Progenitor cell of endocrine pancreas (in vitro differentiated cells): ENCODE results near the gene IL20. TPM values are rescaled to one million over a fixed set of nuclear protein-coding genes. Genes with fewer than 3 reads are reported as not detected.

Source experiments
- DNase-seq: peaks from one replicate; pipeline ENCODE4 v3.0.0; 2021; ENCODE audit warnings: low spot score; ENCODE audit not compliant: unreplicated experiment
- H3K27ac Mint-ChIP-seq: 2 replicates; pipeline ENCODE4 v1.8.0; 2021; ENCODE audit warnings: mild to moderate bottlenecking, moderate library complexity, mixed read lengths
- H3K27me3 Mint-ChIP-seq: 2 replicates; pipeline ENCODE4 v1.8.0; 2021; ENCODE audit warnings: mixed read lengths
- H3K36me3 Mint-ChIP-seq: 2 replicates; pipeline ENCODE4 v1.8.0; 2022; ENCODE audit warnings: mixed read lengths; ENCODE audit not compliant: insufficient read depth
- H3K4me1 Mint-ChIP-seq: 2 replicates; pipeline ENCODE4 v1.8.0; 2021; ENCODE audit warnings: low read depth, mixed read lengths
- H3K4me3 Mint-ChIP-seq: 2 replicates; pipeline ENCODE4 v1.8.0; 2021; ENCODE audit warnings: low read depth, mild to moderate bottlenecking, moderate library complexity, mixed read lengths
- H3K9me3 Mint-ChIP-seq: 2 replicates; pipeline ENCODE4 v1.8.0; 2021; ENCODE audit warnings: low read depth, mixed read lengths
- CTCF ChIP-seq: fragments of 200-600 bp; sonication (generic); IDR thresholded peaks from one replicate; pipeline ENCODE4 v1.5.0; 2021; ENCODE audit warnings: antibody characterized with exemption, mild to moderate bottlenecking; ENCODE audit not compliant: unreplicated experiment
- total RNA-seq: library from RNA; stranded (reverse); gene quantifications from 2 replicates; pipeline ENCODE4 v1.2.1, GENCODE V29; 2021

Gene IL20
- total RNA-seq, 1 donor from 2014 or later: not detected

GRCh38 chr1:206842854-206843253 is 22.6 kb upstream of the IL20 start:
- Mint-ChIP-seq H3K27me3 (peaks cover 20% of the 10 kb centered on the region), H3K4me3 (no peak overlapping the region), H3K36me3 (no peaks in the 10 kb centered on the region), H3K9me3 (no peaks in the 10 kb centered on the region), H3K27ac (no peak overlapping the region), H3K4me1 (peaks cover 4% of the 10 kb centered on the region)
- no peak for DNase-seq
- no peak for TF ChIP-seq CTCF

- Mint-ChIP-seq H3K4me3 (no peak overlapping the region), H3K27ac (no peak overlapping the region), H3K36me3 (no peaks in the 10 kb centered on the region), H3K27me3 (peaks cover 14% of the 10 kb centered on the region), H3K9me3 (no peaks in the 10 kb centered on the region), H3K4me1 (peaks cover 4% of the 10 kb centered on the region)
- no peak for TF ChIP-seq CTCF
- no peak for DNase-seq
Measured at GRCh38 chr1:206843626-206844025, 21.8 kb upstream of the IL20 start.

- peaks cover 18% of the 10 kb centered on the region for H3K9me3 Mint-ChIP-seq
- no peak for DNase-seq
- H3K36me3 Mint-ChIP-seq: no peaks in the 10 kb centered on the region
- peaks cover 4% of the 10 kb centered on the region for H3K4me1 Mint-ChIP-seq
- H3K27ac Mint-ChIP-seq: no peak overlapping the region
- H3K4me3 Mint-ChIP-seq: no peak overlapping the region
- TF ChIP-seq CTCF: no peak
- H3K27me3 Mint-ChIP-seq: peaks cover under 1% of the 10 kb centered on the region
Measured at GRCh38 chr1:206846487-206846886, 18.9 kb upstream of the IL20 start.

GRCh38 chr1:206847337-206847834 is 18.0 kb upstream of the IL20 start:
- H3K27me3 Mint-ChIP-seq: no peaks in the 10 kb centered on the region
- no peak for TF ChIP-seq CTCF
- H3K4me1 Mint-ChIP-seq: peaks cover 4% of the 10 kb centered on the region
- no peak overlapping the region for H3K27ac Mint-ChIP-seq
- no peaks in the 10 kb centered on the region for H3K36me3 Mint-ChIP-seq
- DNase-seq: no peak
- H3K4me3 Mint-ChIP-seq: no peak overlapping the region
- H3K9me3 Mint-ChIP-seq: peaks cover 25% of the 10 kb centered on the region

- peaks cover 30% of the 10 kb centered on the region for H3K9me3 Mint-ChIP-seq
- DNase-seq: no peak
- H3K27me3 Mint-ChIP-seq: no peaks in the 10 kb centered on the region
- no peak overlapping the region for H3K27ac Mint-ChIP-seq
- TF ChIP-seq CTCF: no peak
- no peak overlapping the region for H3K4me3 Mint-ChIP-seq
- peaks cover 4% of the 10 kb centered on the region for H3K4me1 Mint-ChIP-seq
- H3K36me3 Mint-ChIP-seq: no peaks in the 10 kb centered on the region
Measured at GRCh38 chr1:206847946-206848345, 17.5 kb upstream of the IL20 start.
